ENCODE results near the gene HENMT1.

- TF ChIP-seq CTCF (IDR thresholded peaks at IDR 0.05) (no peak), POLR2AphosphoS5 (IDR thresholded peaks at IDR 0.05; ENCODE audit: low read depth, low read length) (no peak), REST (IDR thresholded peaks at IDR 0.05; ENCODE audit: insufficient read depth in 1 of 2, low read depth in 2 of 2, low read length in 1 of 2) (no peak), SIN3A (IDR thresholded peaks at IDR 0.05; ENCODE audit: borderline replicate concordance, insufficient read depth, low read depth, low read length) (no peak)
Measured at GRCh38 chr1:108691128-108691941, 30.4 kb upstream of the HENMT1 start.

Data from Panc1 (cell line).